B cell (primary cell): ENCODE data around the gene HMG20B. TPM values are rescaled to one million over a fixed set of nuclear protein-coding genes. Genes with fewer than 3 reads are reported as not detected.

Source experiments
- ATAC-seq: fragments of 200-7000 bp; cut with Tn5 transposase; one replicate; pipeline ENCODE4 v1.10.0; 2021; ENCODE audit warnings: low read depth, mild to moderate bottlenecking, moderate number of reproducible peaks, moderate library complexity
- CTCF ChIA-PET: fragments of 350-600 bp; sonication (Branson Sonifier 250); formaldehyde crosslinking; loops from one replicate; lab custom pipeline; 2021; ENCODE audit warnings: antibody characterized with exemption, inconsistent platforms; lab: Charles Lee
- POLR2A ChIA-PET: fragments of 350-600 bp; sonication (Branson Sonifier 250); formaldehyde crosslinking; loops from one replicate; lab custom pipeline; 2021; ENCODE audit warnings: antibody characterized with exemption; lab: Charles Lee
- DNase-seq: peaks from one replicate; pipeline ENCODE4 v3.0.0; 2013
- H2AFZ ChIP-seq: 2 replicates; pipeline ENCODE4 v1.6.1; 2012; ENCODE audit warnings: mild to moderate bottlenecking, low read depth, low read length; ENCODE audit not compliant: insufficient read depth, poor library complexity, severe bottlenecking
- H3K27ac ChIP-seq, 2 donors: 1 replicate in 1 of 2; 2 replicates in 1 of 2; pipeline ENCODE4 v1.5.1; 2012 to 2013; ENCODE audit warnings: low read length in 2 of 2, mild to moderate bottlenecking in 2 of 2, moderate library complexity in 1 of 2
- H3K27me3 ChIP-seq, 4 experiments: fragments of 200-600 bp in 1 of 4; sonication (generic) in 1 of 4; replicated peaks in 1 of 4; 1 replicate in 2 of 4; 2 replicates in 2 of 4; pipeline versions ENCODE4 v1.6.1 to v1.7.0; 2013 to 2016; ENCODE audit warnings: low read length in 3 of 4, mild to moderate bottlenecking in 2 of 4, mixed read lengths in 1 of 4, moderate library complexity in 1 of 4; ENCODE audit not compliant: insufficient read depth in 4 of 4, control insufficient read depth in 3 of 4; ENCODE audit errors: control extremely low read depth in 1 of 4
- H3K36me3 ChIP-seq, 2 experiments: replicated peaks in 1 of 2; 1 replicate in 1 of 2; 2 replicates in 1 of 2; pipeline versions ENCODE4 v1.6.1 to v1.7.1; 2013; ENCODE audit warnings: low read length in 1 of 2; ENCODE audit not compliant: insufficient read depth in 2 of 2, control insufficient read depth in 1 of 2; ENCODE audit errors: control extremely low read depth in 1 of 2, extremely low read depth in 1 of 2
- H3K4me1 ChIP-seq, 2 donors: fragments of 200-600 bp in 1 of 2; sonication (generic) in 1 of 2; 1 replicate in 1 of 2; 2 replicates in 1 of 2; pipeline versions ENCODE4 v1.5.1 to v1.6.1; 2013 to 2017; ENCODE audit warnings: low read length in 2 of 2; ENCODE audit not compliant: control insufficient read depth in 2 of 2, insufficient read depth in 2 of 2
- H3K4me2 ChIP-seq: replicated peaks from 2 replicates; pipeline ENCODE3; 2012; ENCODE audit warnings: mild to moderate bottlenecking, low read depth, low read length; ENCODE audit not compliant: poor library complexity, severe bottlenecking
- H3K4me3 ChIP-seq, 5 experiments: fragments of 200-600 bp in 1 of 5; sonication (generic) in 1 of 5; 1 replicate in 3 of 5; 2 replicates in 2 of 5; pipeline versions ENCODE4 v1.5.1 to v1.7.0; 2011 to 2016; ENCODE audit warnings: low read length in 4 of 5, mild to moderate bottlenecking in 4 of 5, low read depth in 2 of 5, control low read depth in 1 of 5, moderate library complexity in 1 of 5; ENCODE audit not compliant: insufficient read depth in 1 of 5; ENCODE audit errors: control extremely low read depth in 1 of 5, extremely low read depth in 1 of 5
- H3K79me2 ChIP-seq: fragments of 200-600 bp; sonication (generic); one replicate; pipeline ENCODE4 v1.6.0; 2016; ENCODE audit warnings: low read length; ENCODE audit not compliant: control insufficient read depth, insufficient read depth
- H3K9ac ChIP-seq: fragments of 200-600 bp; sonication (generic); 2 replicates; pipeline ENCODE4 v1.6.1; 2017; ENCODE audit warnings: mild to moderate bottlenecking, low read length, moderate library complexity
- H3K9me3 ChIP-seq, 3 donors: one replicate each; pipeline versions ENCODE4 v1.6.1 to v1.7.1; 2013; ENCODE audit warnings: low read length in 2 of 3; ENCODE audit not compliant: control insufficient read depth in 2 of 3, insufficient read depth in 1 of 3; ENCODE audit errors: control extremely low read depth in 1 of 3
- H4K20me1 ChIP-seq: 2 replicates; pipeline ENCODE4 v1.6.0; 2012; ENCODE audit warnings: mild to moderate bottlenecking, low read length; ENCODE audit not compliant: insufficient read depth, control insufficient read depth, poor library complexity, severe bottlenecking
- H3K27ac Mint-ChIP-seq: one replicate; pipeline ENCODE4 v1.8.0; 2021; ENCODE audit warnings: mixed read lengths
- H3K27me3 Mint-ChIP-seq: one replicate; pipeline ENCODE4 v1.8.0; 2021; ENCODE audit warnings: mixed read lengths
- H3K4me1 Mint-ChIP-seq: one replicate; pipeline ENCODE4 v1.8.0; 2021; ENCODE audit warnings: mixed read lengths
- H3K4me3 Mint-ChIP-seq: one replicate; pipeline ENCODE4 v1.8.0; 2021; ENCODE audit warnings: mixed read lengths
- H3K9me3 Mint-ChIP-seq: one replicate; pipeline ENCODE4 v1.8.0; 2022; ENCODE audit warnings: mixed read lengths; ENCODE audit not compliant: insufficient read depth
- CTCF ChIP-seq: fragments of 200-600 bp; IDR thresholded peaks from one replicate; pipeline ENCODE4 v1.8.0; 2022; ENCODE audit warnings: antibody characterized with exemption, mild to moderate bottlenecking
- EZH2 ChIP-seq: IDR thresholded peaks from 2 replicates; pipeline ENCODE4 v1.6.1; 2012; ENCODE audit warnings: borderline replicate concordance, low read depth, mild to moderate bottlenecking, moderate library complexity, low read length; ENCODE audit not compliant: insufficient read depth, poor library complexity, severe bottlenecking
- WGBS: methylation state at CpG from one replicate; pipeline ENCODE4 v1.1.5; 2013; ENCODE audit warnings: missing lambda C conversion rate; ENCODE audit not compliant: insufficient coverage; 5-methylcytosine and 5-hydroxymethylcytosine counted together
- intact Hi-C: fragments of 100-400 bp; cut with micrococcal nuclease; formaldehyde crosslinking; loops from one replicate; pipeline ENCODE4 v1.10.0; 2022
- polyA plus RNA-seq: library from polyadenylated mRNA; depleted of rRNA; stranded (reverse); fragments of >200 nt; gene quantifications from 2 replicates; pipeline ENCODE4 v1.2.3, GENCODE V29; 2012
- total RNA-seq, 2 donors: library from RNA; stranded (reverse); fragments of 120-200 nt in 1 of 2; gene quantifications; 1 replicate in 1 of 2; 2 replicates in 1 of 2; pipeline versions ENCODE4 v1.2.3 to v1.2.4, GENCODE V29; 2013 to 2022

HMG20B gene
- total and polyA plus RNA-seq, 2 donors (not counting 1 experiment from before 2014, with no cell fraction given) = 41.7 to 59.0 TPM

GRCh38 chr19:3573858-3574637 is 1.3 kb downstream of the HMG20B start:
- no peaks in the 10 kb centered on the region for H3K36me3 ChIP-seq
- H3K9me3 ChIP-seq = peaks cover 0 to 15% (median 0%) of the 10 kb centered on the region in 3 donors
- no peak overlapping the region for H3K27ac ChIP-seq
- Mint-ChIP-seq H3K4me3 (peak overlapping the region; percentile 86), H3K27me3 (no peaks in the 10 kb centered on the region), H3K9me3 (no peaks in the 10 kb centered on the region), H3K27ac (peak overlapping the region; percentile 63), H3K4me1 (peaks cover 16% of the 10 kb centered on the region)
- 67% methylated on average over 49 of the region's 55 CpGs for WGBS
- ATAC-seq (no peak), DNase-seq (peak; percentile 85)
- H3K79me2 ChIP-seq = no peaks in the 10 kb centered on the region
- H3K4me1 ChIP-seq = peaks cover 12 to 18% of the 10 kb centered on the region in 2 donors
- TF ChIP-seq EZH2 = no peak
- TF ChIP-seq CTCF = no peak
- POLR2A ChIA-PET = no interaction called here
- H3K4me3 ChIP-seq = peak overlapping the region in 4 of 5 experiments; percentile 72 to 79 (median 74)
- peaks cover 7% of the 10 kb centered on the region for H4K20me1 ChIP-seq
- H2AFZ ChIP-seq = no peak overlapping the region
- intact Hi-C loops = loop anchor here (5.0 kb wide), 1 partner anchor 188 kb away; the partner anchor contains the start of genes APBA3 and MRPL54
- no peaks in the 10 kb centered on the region for H3K27me3 ChIP-seq
- H3K9ac ChIP-seq = peak overlapping the region; percentile 76
- peak overlapping the region; percentile 100 for H3K4me2 ChIP-seq
- CTCF ChIA-PET = interaction anchor here (0.6 to 1.0 kb wide), 2 partner anchors 20 to 830 kb away, joined by 3 to 5 read pairs; no protein-coding TSS in a partner anchor

GRCh38 chr19:3575260-3575741 is 2.6 kb downstream of the HMG20B start:
- Histone ChIP-seq H3K4me2 (no peak overlapping the region), H3K9ac (no peak overlapping the region), H3K36me3 (no peaks in the 10 kb centered on the region), H3K4me3 (no peak overlapping the region), H3K4me1 (peaks cover 12 to 18% of the 10 kb centered on the region in 2 donors), H3K27me3 (no peaks in the 10 kb centered on the region), H3K9me3 (peaks cover 0 to 15% (median 0%) of the 10 kb centered on the region in 3 donors), H3K79me2 (no peaks in the 10 kb centered on the region), H4K20me1 (peaks cover 7% of the 10 kb centered on the region), H2AFZ (no peak overlapping the region), H3K27ac (no peak overlapping the region)
- CTCF ChIA-PET = interaction anchor here (1.0 to 1.9 kb wide), 3 partner anchors 16 to 31 kb away, joined by 4 to 7 read pairs (median 4); no protein-coding TSS in a partner anchor
- Mint-ChIP-seq H3K27me3 (no peaks in the 10 kb centered on the region), H3K27ac (no peak overlapping the region), H3K4me1 (peaks cover 16% of the 10 kb centered on the region), H3K9me3 (no peaks in the 10 kb centered on the region), H3K4me3 (peak overlapping the region; percentile 57)
- TF ChIP-seq EZH2 (no peak), CTCF (no peak)
- intact Hi-C loops = no loop called here
- DNase-seq (no peak), ATAC-seq (no peak)
- 95% methylated on average over 13 of the region's 19 CpGs for WGBS
- POLR2A ChIA-PET = interaction anchor here (0.6 kb wide), 2 partner anchors 7 to 58 kb away, joined by 5 to 6 read pairs; no protein-coding TSS in a partner anchor
